CD4-positive, alpha-beta T cell (primary cell): ENCODE results near the gene CCPG1. TPM values are rescaled to one million over a fixed set of nuclear protein-coding genes. Genes with fewer than 3 reads are reported as not detected.
"Not testable (repeated sequence)": the region's sequence is repeated elsewhere in the genome, so short reads cannot be mapped to it uniquely, and the experiment has no call there.

Experiments used
- ATAC-seq: fragments of 200-7000 bp; cut with Tn5 transposase; one replicate; pipeline ENCODE4 v1.10.0; 2022; ENCODE audit warnings: mild to moderate bottlenecking; ENCODE audit not compliant: poor library complexity
- CTCF ChIA-PET: fragments of 350-600 bp; sonication (Branson Sonifier 250); formaldehyde crosslinking; loops from one replicate; lab custom pipeline; 2021; ENCODE audit warnings: antibody characterized with exemption, inconsistent platforms; lab: Charles Lee
- POLR2A ChIA-PET: fragments of 350-600 bp; sonication (Branson Sonifier 250); formaldehyde crosslinking; loops from one replicate; lab custom pipeline; 2021; ENCODE audit warnings: antibody characterized with exemption, inconsistent platforms; lab: Charles Lee
- DNase-seq, 14 experiments: peaks; one replicate each; pipeline ENCODE4 v3.0.0-alpha.2; 2013 to 2020; ENCODE audit warnings: mixed read lengths in 2 of 14
- H3K27ac ChIP-seq, 2 donors: one replicate each; pipeline versions ENCODE4 v1.5.1 to v1.7.0; 2013; ENCODE audit warnings: low read length in 2 of 2, low read depth in 1 of 2, mild to moderate bottlenecking in 1 of 2
- H3K27me3 ChIP-seq, 2 experiments: 1 replicate in 1 of 2; 2 replicates in 1 of 2; pipeline versions ENCODE4 v1.6.1 to v1.7.0; 2013; ENCODE audit warnings: low read length in 2 of 2, control low read depth in 1 of 2, mild to moderate bottlenecking in 1 of 2, moderate library complexity in 1 of 2; ENCODE audit not compliant: insufficient read depth in 2 of 2, control insufficient read depth in 1 of 2
- H3K36me3 ChIP-seq: one replicate; pipeline ENCODE4 v1.6.1; 2013; ENCODE audit warnings: low read length, control low read depth; ENCODE audit not compliant: insufficient read depth
- H3K4me1 ChIP-seq: one replicate; pipeline ENCODE4 v1.6.1; 2013; ENCODE audit warnings: low read length, control low read depth; ENCODE audit not compliant: insufficient read depth
- H3K4me3 ChIP-seq: one replicate; pipeline ENCODE4 v1.5.1; 2013; ENCODE audit warnings: mild to moderate bottlenecking, low read length, moderate library complexity
- H3K9me3 ChIP-seq, 2 experiments: 1 replicate in 1 of 2; 2 replicates in 1 of 2; pipeline versions ENCODE4 v1.6.1 to v1.7.0; 2013; ENCODE audit warnings: low read length in 2 of 2, mild to moderate bottlenecking in 2 of 2, control low read depth in 1 of 2, moderate library complexity in 1 of 2; ENCODE audit not compliant: control insufficient read depth in 1 of 2, insufficient read depth in 1 of 2
- H3K27ac Mint-ChIP-seq: one replicate; pipeline ENCODE4 v1.8.0; 2020; ENCODE audit warnings: mixed read lengths
- H3K27me3 Mint-ChIP-seq: one replicate; pipeline ENCODE4 v1.8.0; 2021; ENCODE audit warnings: mixed read lengths
- H3K36me3 Mint-ChIP-seq: one replicate; pipeline ENCODE4 v1.8.0; 2021; ENCODE audit warnings: low read depth, mixed read lengths
- H3K4me1 Mint-ChIP-seq: one replicate; pipeline ENCODE4 v1.8.0; 2021; ENCODE audit warnings: low read depth, mixed read lengths
- H3K4me3 Mint-ChIP-seq: one replicate; pipeline ENCODE4 v1.8.0; 2020; ENCODE audit warnings: mild to moderate bottlenecking, mixed read lengths
- H3K9me3 Mint-ChIP-seq: one replicate; pipeline ENCODE4 v1.8.0; 2020; ENCODE audit warnings: mixed read lengths
- CTCF ChIP-seq: fragments of 200-600 bp; IDR thresholded peaks from one replicate; pipeline ENCODE4 v1.8.0; 2022; ENCODE audit warnings: antibody characterized with exemption, mild to moderate bottlenecking
- intact Hi-C, 2 experiments: fragments of 100-400 bp; cut with DNase I in 1 of 2; cut with micrococcal nuclease in 1 of 2; formaldehyde crosslinking; loops; one replicate each; pipeline versions ENCODE4 v1.15.1 to v1.9.0; 2023 to 2025; cut with DNase I, micrococcal nuclease
- total RNA-seq, 174 experiments: library from RNA in 2 of 174; stranded (reverse) in 2 of 174; gene quantifications; one replicate each; pipeline ENCODE4 v1.2.3 and lab custom pipeline; 2021 to 2026

The CCPG1 gene
- total RNA-seq, 2 experiments from 2014 or later = 29.9 to 31.5 TPM

- POLR2A ChIA-PET = not testable (repeated sequence)
These were observed 35.0 kb upstream of the CCPG1 start for GRCh38 chr15:55443141-55443540.

GRCh38 chr15:55434989-55435825 lies 27.0 kb upstream of the CCPG1 start:
- TF ChIP-seq CTCF = peak; percentile 67
- no peaks in the 10 kb centered on the region for H3K36me3 ChIP-seq
- H3K4me1 ChIP-seq = no peaks in the 10 kb centered on the region
- intact Hi-C loops = loop anchor here (1.0 to 10.0 kb wide), 3 partner anchors 217 to 1470 kb away; no protein-coding TSS in a partner anchor
- no peaks in the 10 kb centered on the region for H3K4me1 Mint-ChIP-seq
- ATAC-seq (peak; percentile 62), DNase-seq (peak in 4 of 14 experiments; percentile 19 to 66 (median 55))
- H3K27me3 Mint-ChIP-seq = no peaks in the 10 kb centered on the region
- ChIA-PET POLR2A (interaction anchor here (2.0 kb wide), 2 partner anchors 27 to 238 kb away, joined by 8 to 9 read pairs; partner anchors contain the start of genes CCPG1, PIERCE2 and RSL24D1), CTCF (interaction anchor here (1.0 to 2.4 kb wide), 2 partner anchors 27 to 167 kb away, joined by 3 to 23 read pairs; partner anchors contain the start of genes CCPG1 and PIERCE2)
- no peak overlapping the region for H3K4me3 Mint-ChIP-seq
- no peaks in the 10 kb centered on the region for H3K9me3 ChIP-seq
- no peak overlapping the region for H3K4me3 ChIP-seq
- no peaks in the 10 kb centered on the region for H3K27me3 ChIP-seq
- no peak overlapping the region for H3K27ac Mint-ChIP-seq
- no peaks in the 10 kb centered on the region for H3K36me3 Mint-ChIP-seq
- no peaks in the 10 kb centered on the region for H3K9me3 Mint-ChIP-seq
- H3K27ac ChIP-seq = no peak overlapping the region

More at GRCh38 chr15:55443141-55443540, 35.0 kb upstream of the CCPG1 start:
- intact Hi-C loops, H3K27ac ChIP-seq, H3K4me3 Mint-ChIP-seq, H3K36me3 Mint-ChIP-seq, H3K36me3 ChIP-seq, H3K9me3 Mint-ChIP-seq, H3K4me1 ChIP-seq, H3K4me1 Mint-ChIP-seq, ATAC-seq, CTCF ChIA-PET, H3K4me3 ChIP-seq, H3K27me3 ChIP-seq, H3K27me3 Mint-ChIP-seq, DNase-seq, H3K27ac Mint-ChIP-seq: not testable (repeated sequence)
- H3K9me3 ChIP-seq = peaks cover 0 to 24% of the 10 kb centered on the region in 2 experiments

GRCh38 chr15:55422089-55422488 lies 13.9 kb upstream of the CCPG1 start:
- TF ChIP-seq CTCF = no peak
- ChIA-PET POLR2A (no interaction called here), CTCF (interaction anchor here (1.4 kb wide), 1 partner anchor 14 kb away, joined by 4 read pairs; the partner anchor contains the start of genes CCPG1 and PIERCE2)
- H3K9me3 Mint-ChIP-seq = no peaks in the 10 kb centered on the region
- no peak for ATAC-seq
- H3K27ac Mint-ChIP-seq = no peak overlapping the region
- Histone ChIP-seq H3K27ac (no peak overlapping the region), H3K4me1 (no peaks in the 10 kb centered on the region), H3K4me3 (no peak overlapping the region), H3K36me3 (no peaks in the 10 kb centered on the region), H3K9me3 (no peaks in the 10 kb centered on the region), H3K27me3 (no peaks in the 10 kb centered on the region)
- H3K36me3 Mint-ChIP-seq = no peaks in the 10 kb centered on the region
- DNase-seq = no peak
- H3K4me3 Mint-ChIP-seq = no peak overlapping the region
- no peaks in the 10 kb centered on the region for H3K4me1 Mint-ChIP-seq
- intact Hi-C loops = no loop called here
- H3K27me3 Mint-ChIP-seq = no peaks in the 10 kb centered on the region
